Chondrocyte (in vitro differentiated cells): Measurements from ENCODE around the gene VASN. TPM values are rescaled to one million over a fixed set of nuclear protein-coding genes. Genes with fewer than 3 reads are reported as not detected.

Experiments
- DNase-seq: peaks from one replicate; pipeline ENCODE4 v3.0.0; 2021; ENCODE audit warnings: mixed read lengths, low spot score
- H3K27ac Mint-ChIP-seq: one replicate; pipeline ENCODE4 v1.8.0; 2021; ENCODE audit warnings: mild to moderate bottlenecking, moderate library complexity, mixed read lengths; ENCODE audit not compliant: unreplicated experiment
- H3K27me3 Mint-ChIP-seq: 2 replicates; pipeline ENCODE4 v1.8.0; 2021; ENCODE audit warnings: low read depth, mixed read lengths
- H3K36me3 Mint-ChIP-seq: 2 replicates; pipeline ENCODE4 v1.8.0; 2021; ENCODE audit warnings: low read depth, mixed read lengths
- H3K4me1 Mint-ChIP-seq: 2 replicates; pipeline ENCODE4 v1.8.0; 2021; ENCODE audit warnings: low read depth, mild to moderate bottlenecking, mixed read lengths
- H3K4me3 Mint-ChIP-seq: one replicate; pipeline ENCODE4 v1.8.0; 2021; ENCODE audit warnings: mild to moderate bottlenecking, moderate library complexity, mixed read lengths; ENCODE audit not compliant: unreplicated experiment
- H3K9me3 Mint-ChIP-seq: 2 replicates; pipeline ENCODE4 v1.8.0; 2021; ENCODE audit warnings: low read depth, mixed read lengths
- total RNA-seq: library from RNA; stranded (reverse); gene quantifications from 3 replicates; pipeline ENCODE4 v1.2.1, GENCODE V29; 2021
- TF ChIP-seq, protein P1 (sequence below): fragments of 200-600 bp; sonication (generic); IDR thresholded peaks from 2 replicates; pipeline ENCODE4 v1.5.0; 2021; ENCODE audit warnings: antibody characterized with exemption, mild to moderate bottlenecking, moderate library complexity

VASN gene
- total RNA-seq, 1 donor from 2014 or later, result 82.0 TPM

DNA sequence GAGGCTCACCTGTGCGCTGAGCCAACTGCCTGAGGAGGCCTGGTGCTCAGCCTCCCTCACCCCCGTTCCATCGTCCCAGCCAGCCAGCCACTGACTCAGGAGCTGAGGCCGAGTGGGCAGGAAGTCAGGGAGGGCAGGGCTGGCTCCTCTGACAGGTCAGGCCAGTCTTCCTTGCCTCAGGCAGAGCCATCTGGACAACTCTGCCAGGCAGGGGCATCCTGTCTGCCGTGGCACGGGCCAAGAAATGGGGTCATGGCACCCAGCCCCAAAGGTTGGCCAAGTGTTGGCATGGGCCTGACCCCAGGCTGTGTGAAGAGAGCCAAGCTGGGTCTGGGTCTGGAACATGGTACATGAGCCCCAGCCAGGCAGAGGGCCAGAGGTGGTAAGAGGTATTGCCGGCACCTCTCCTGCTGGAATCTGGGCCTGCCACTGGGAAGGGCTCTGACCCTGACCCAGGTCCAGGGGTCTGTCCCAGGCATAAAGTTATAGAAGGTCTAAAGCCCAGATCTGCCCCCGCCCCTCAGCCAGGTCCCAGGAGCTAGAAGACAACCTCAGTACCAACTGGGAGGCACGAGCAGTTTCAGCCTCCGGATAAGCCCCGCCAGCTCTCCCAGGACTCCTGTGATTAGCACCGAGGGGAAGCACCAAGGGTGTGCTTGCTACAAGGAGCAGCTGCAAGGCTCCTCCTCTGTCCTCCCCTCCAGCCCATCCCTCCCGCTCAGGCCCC lies 2.5 kb upstream of the VASN start:
- H3K27ac Mint-ChIP-seq, result no peak overlapping the region
- H3K4me3 Mint-ChIP-seq, result no peak overlapping the region
- TF ChIP-seq, protein P1, sequence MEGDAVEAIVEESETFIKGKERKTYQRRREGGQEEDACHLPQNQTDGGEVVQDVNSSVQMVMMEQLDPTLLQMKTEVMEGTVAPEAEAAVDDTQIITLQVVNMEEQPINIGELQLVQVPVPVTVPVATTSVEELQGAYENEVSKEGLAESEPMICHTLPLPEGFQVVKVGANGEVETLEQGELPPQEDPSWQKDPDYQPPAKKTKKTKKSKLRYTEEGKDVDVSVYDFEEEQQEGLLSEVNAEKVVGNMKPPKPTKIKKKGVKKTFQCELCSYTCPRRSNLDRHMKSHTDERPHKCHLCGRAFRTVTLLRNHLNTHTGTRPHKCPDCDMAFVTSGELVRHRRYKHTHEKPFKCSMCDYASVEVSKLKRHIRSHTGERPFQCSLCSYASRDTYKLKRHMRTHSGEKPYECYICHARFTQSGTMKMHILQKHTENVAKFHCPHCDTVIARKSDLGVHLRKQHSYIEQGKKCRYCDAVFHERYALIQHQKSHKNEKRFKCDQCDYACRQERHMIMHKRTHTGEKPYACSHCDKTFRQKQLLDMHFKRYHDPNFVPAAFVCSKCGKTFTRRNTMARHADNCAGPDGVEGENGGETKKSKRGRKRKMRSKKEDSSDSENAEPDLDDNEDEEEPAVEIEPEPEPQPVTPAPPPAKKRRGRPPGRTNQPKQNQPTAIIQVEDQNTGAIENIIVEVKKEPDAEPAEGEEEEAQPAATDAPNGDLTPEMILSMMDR, result no peak

DNA sequence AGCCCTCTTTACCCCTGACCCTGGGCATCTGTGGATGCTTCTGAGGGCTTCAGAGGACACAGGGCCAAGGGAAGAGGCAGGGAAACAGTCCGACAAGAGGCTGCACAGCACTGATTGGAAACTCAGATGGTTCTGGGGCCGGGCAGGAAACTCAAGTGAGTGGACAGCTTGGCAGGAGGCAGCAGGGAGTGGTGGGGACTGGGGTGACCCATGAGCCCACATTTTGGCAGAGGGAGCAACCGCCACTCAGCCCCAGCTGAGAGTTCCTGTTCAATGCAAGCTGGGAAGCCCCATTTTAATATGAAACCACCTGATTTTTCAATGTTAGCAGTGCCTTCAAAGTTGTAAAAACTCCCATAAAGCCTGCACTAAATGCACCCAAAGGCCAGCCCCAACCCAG lies 1.5 kb upstream of the VASN start:
- Mint-ChIP-seq H3K4me1 (peaks cover 29% of the 10 kb centered on the region), H3K27ac (peak overlapping the region; percentile 94), H3K4me3 (no peak overlapping the region), H3K9me3 (no peaks in the 10 kb centered on the region), H3K27me3 (no peaks in the 10 kb centered on the region), H3K36me3 (no peaks in the 10 kb centered on the region)
- DNase-seq, result no peak
- TF ChIP-seq, protein P1, result no peak

More for the DNA sequence above, 2.5 kb upstream of the VASN start:
- Mint-ChIP-seq H3K27me3 (no peaks in the 10 kb centered on the region), H3K36me3 (no peaks in the 10 kb centered on the region), H3K9me3 (no peaks in the 10 kb centered on the region), H3K4me1 (peaks cover 24% of the 10 kb centered on the region)
- DNase-seq, result no peak

DNA sequence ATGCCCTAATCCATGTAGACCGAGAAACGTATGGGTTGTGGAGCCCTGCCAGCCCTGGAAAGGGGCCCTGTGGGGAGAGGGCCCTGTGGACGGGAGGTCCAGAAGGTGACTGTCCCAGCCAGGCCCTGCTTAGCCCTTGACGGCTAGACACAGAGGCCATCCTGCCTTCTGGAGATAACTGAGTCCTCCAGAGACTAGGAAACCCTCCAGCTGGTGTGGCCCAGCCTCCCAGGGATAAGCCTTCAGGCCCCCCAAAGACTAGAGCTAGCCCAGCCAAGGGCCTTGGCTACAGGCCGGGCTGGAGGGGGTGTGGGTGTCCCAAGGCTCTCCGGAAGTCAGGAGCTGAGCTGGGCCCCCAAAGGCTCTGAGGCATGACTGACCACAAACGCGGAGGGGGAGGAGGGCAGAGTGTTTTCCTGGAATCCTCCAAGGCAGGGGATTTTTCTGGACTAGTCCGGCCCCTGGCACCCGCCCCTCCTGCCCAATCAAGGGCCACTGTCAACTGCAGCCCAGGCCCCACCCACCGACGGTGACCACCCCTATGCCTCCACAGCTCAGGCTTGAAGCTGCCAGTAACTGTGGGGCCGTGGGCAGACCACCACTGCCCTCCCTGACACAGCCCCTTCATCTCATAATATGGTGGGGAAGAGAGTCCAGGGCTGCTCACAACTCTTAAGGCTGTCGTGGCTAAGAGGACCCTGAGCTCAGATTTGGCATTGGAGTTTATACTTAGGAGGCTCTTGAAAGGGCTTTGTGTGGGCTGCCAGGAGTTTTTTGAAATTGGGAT lies 885 bp upstream of the VASN start:
- peaks cover 35% of the 10 kb centered on the region for H3K4me1 Mint-ChIP-seq
- peaks cover 2% of the 10 kb centered on the region for H3K36me3 Mint-ChIP-seq
- TF ChIP-seq, protein P1, result no peak
- no peaks in the 10 kb centered on the region for H3K9me3 Mint-ChIP-seq
- H3K27ac Mint-ChIP-seq, result peak overlapping the region; percentile 94
- DNase-seq, result no peak
- peak overlapping the region; percentile 36 for H3K4me3 Mint-ChIP-seq
- no peaks in the 10 kb centered on the region for H3K27me3 Mint-ChIP-seq

DNA sequence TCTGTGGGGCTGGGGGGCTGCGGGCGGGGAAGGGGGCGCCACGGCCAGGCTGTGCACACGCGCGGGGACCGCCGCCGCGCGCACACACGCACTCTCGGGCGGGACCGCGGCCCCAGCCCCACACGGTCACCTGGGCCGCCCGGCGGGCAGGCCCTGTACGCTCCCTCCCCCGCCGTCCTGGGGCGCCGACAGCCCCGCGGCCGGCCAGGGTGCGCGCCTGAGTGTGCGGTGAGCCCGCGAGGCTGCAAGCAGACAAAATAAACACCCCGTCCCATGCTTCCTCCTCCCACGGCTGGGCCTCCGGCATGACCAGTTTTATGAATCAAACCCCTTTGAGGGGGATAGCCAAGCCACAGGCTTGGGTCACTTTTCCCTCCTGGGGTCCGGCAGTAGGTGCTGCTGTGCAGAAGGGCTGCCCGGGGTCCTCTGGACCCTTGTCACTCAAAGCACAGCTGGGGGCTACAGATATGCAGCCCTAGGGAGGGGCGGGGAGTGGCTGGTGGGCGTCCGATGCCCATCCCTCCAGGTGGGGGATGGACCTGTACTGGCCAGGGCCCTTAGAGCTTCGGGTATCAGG lies 441 bp downstream of the VASN start:
- Mint-ChIP-seq H3K4me3 (peak overlapping the region; percentile 88), H3K9me3 (no peaks in the 10 kb centered on the region), H3K27ac (peak overlapping the region; percentile 96), H3K36me3 (peaks cover 2% of the 10 kb centered on the region), H3K27me3 (no peaks in the 10 kb centered on the region), H3K4me1 (peaks cover 48% of the 10 kb centered on the region)
- no peak for DNase-seq
- TF ChIP-seq, protein P1, result no peak
